GM19463 (cell line): ENCODE results near the gene SLC6A7.
A peak's percentile ranks its signal among the peaks of the same experiment; 100 is the strongest.

ENCODE experiments used
- ATAC-seq: cut with Tn5 transposase; IDR thresholded peaks from one replicate; pipeline ENCODE4 v1.9.1; 2021; ENCODE audit warnings: mild to moderate bottlenecking, moderate library complexity; ENCODE audit not compliant: unreplicated experiment

Gene SLC6A7

DNA sequence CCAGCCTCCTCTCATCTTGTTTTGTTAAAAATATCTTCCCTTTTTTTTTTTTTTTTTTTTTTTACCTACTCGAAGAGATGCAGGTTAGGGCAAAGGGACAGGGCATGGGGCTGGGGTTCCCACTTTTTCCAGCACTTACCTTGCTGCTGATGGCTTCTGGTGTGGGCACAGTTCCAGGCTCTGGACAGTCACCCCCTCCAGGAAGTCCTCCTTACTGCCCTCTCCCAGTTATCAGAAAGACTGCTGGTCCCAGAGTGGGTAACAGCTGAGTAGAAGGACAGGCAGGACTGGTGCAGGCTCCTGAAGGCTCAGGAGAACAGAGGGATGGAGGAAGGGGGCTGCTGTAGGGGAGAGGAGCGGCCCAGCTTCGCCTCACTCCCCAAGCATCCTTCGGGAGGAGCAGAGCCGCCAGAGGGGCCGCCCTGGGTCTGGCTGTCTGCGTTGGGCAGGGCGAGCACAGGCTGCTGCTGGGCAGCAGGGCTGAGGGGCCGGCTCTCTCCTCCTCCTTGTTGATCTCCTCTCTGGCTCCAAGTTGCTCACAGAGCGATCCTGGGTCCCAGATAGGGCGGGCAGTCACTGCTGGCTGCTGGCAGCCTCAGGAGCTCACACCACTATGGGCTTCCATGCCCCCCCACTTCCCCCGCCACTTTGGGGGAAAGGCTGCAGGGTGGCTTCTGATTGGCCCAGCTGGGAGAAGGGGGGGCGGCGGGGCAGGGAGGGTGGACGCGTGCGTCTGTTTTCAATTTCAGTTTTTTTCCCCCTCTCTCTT lies 34.4 kb upstream of the SLC6A7 start, which contains the start of gene PDGFRB:
Gene PDGFRB, minus strand, starts transcription at position 588 of the 769 bp plus-strand sequence. CDS start 18,798 bp downstream, outside the sequence.
- ATAC-seq, result peak; percentile 60

DNA sequence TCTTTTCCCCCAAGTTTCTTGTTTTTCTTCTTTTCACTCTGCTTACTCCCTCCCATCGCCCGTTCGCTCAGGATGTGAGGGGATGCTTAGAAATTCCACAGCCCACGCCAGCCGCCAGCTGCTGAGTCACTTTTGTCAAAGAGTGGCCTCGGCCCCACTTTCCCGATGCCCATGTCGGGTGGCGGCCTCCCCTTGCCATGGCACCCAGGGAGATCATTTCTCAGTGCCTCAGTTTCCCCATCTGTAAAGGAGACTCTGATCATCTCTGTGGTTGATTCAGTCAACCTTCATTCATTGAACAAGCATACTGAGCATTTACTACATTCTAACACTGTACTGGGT lies 33.9 kb upstream of the SLC6A7 start:
- ATAC-seq, result no peak

DNA sequence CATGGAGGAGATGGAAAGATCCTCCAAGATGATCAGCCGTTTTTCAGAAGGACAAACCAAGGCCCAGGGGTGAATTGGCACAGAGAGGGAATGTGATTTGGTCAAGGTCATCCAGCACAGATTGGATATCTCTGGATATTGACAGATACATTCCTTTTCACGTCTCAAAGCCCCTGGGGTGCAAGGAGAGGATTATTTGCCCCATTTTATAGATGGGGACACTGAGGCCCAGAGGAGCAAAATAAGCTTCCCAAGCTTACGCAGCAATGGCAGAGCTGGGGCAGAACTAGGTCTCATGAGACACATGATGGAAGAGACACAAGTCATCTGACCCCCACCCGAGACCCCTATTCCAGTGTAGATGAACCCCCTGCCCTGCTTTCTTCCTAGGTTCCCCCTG lies 33.3 kb upstream of the SLC6A7 start:
- ATAC-seq, result no peak

DNA sequence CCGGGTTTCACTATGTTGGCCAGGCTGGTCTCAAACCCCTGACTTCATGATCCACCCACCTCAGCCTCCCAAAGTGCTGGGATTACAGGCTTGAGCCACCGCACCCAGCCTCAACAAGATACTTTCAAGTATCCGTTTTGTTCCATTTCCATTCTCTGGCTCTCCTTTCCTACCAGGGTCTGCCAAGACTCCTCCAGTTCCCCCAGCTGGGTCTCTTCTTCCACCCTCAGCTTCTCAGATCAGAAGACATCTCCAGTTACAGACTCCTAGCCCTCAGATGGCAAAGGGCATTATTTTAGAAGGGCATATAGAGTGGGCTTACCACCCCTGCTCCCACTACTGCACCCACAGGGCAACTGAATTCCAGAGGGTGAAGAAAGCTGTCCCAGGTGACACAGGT lies 32.7 kb upstream of the SLC6A7 start:
- no peak for ATAC-seq

DNA sequence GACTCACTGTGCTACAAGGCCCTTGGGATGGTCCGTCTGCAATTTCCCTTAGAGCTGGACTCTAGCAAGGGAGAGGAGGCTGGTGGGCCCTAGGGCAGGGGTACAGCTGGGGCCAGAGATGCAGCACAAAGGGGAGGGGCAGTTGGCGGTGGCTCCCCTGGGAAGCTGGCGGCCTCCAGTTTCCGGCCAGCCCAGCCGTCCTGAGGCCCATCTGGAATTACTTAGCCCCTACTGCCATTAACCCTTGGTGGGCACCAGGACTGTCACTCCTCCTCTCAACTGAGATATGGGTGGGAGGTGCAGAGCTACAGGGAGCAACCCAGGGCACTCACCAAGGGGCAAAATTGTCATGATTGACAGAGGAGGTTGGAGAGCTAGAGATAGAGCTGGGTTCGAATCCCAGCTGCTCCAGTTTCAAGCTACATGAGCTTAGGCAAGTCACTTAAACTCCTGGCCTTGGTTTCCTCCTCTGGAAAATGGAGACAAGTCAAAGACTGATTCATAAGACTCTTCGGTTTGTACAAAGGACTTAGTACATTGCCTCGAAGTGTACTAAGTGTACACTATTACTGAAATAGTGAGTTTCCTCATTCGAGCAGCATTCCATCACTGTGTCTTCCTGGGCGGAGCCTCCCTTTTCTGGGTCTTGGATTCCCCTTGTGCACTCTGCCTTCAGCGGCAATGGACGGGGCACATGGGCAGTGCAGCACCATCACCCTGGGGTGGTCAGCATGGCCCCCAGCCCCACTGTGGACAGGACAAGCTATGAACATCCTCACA lies 31.5 kb upstream of the SLC6A7 start:
- ATAC-seq, result no peak

DNA sequence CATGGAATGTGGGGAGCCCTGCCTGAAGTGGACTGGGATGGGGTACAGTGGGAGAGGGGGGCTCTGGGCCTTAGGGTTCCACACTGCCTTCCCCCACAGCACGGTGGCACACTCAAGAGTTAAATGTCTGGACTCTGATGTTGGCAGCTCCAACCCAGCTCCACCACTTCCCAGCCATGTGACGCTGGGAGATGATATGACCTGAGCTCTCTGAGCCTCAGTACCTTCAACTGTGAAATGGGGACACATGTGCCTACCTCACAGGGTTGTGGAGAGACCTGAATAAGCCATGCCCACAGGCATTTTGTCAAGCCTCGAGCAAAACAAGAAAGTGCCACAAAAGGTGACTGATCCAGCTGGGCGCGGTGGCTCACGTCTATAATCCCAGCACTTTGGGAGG lies 30.8 kb upstream of the SLC6A7 start:
- ATAC-seq, result no peak

DNA sequence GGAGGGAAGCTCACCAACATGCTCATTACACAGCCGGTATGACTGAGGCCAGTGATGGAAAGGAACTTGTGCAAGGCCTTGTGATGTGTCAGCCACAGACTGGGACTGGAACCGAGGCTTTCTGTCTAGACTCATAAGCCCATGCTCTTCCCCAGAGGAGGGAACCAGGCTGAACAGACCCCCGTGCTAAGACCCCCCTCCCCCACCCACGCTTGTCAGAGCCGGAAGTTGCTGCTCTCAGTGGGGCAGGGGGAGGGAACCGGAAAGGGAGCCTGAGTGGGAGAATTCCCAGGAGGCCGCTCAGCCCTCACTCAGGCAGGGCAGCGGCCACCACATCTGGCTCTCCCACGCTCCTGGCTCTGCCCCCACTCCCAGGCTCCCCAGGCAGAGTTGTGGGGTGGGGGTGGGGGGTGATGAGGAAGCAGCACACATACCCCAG lies 30.1 kb upstream of the SLC6A7 start:
- no peak for ATAC-seq

DNA sequence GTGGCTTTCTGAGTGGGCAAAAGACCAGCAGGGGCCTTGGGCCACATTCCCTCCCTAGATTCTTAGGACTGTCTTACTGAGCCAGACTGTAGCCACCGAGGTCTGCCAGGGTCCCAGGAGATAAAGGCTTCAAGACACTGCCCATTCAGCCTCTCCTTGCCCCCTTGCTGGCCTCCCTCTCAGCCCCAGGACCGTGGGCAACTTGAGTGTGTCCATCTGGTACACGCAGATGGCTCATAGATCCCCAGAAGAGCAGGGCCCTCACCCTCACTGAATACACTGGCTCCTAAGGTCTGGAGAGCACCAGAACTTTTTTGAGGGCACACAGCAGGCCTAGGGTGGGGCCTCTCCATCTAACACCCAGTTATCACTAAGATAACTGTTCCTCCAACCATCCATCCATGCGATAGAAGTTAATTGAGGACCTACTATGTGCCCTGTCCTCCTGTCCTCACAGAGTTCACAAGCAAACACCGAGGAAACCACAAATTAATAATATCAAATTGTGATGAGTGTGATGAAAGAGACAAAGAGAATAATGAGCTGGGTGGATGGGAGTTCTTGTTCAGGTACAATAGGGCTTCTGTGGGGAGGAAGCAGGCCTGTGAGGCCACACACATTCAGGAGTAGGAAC lies 29.3 kb upstream of the SLC6A7 start:
- no peak for ATAC-seq

DNA sequence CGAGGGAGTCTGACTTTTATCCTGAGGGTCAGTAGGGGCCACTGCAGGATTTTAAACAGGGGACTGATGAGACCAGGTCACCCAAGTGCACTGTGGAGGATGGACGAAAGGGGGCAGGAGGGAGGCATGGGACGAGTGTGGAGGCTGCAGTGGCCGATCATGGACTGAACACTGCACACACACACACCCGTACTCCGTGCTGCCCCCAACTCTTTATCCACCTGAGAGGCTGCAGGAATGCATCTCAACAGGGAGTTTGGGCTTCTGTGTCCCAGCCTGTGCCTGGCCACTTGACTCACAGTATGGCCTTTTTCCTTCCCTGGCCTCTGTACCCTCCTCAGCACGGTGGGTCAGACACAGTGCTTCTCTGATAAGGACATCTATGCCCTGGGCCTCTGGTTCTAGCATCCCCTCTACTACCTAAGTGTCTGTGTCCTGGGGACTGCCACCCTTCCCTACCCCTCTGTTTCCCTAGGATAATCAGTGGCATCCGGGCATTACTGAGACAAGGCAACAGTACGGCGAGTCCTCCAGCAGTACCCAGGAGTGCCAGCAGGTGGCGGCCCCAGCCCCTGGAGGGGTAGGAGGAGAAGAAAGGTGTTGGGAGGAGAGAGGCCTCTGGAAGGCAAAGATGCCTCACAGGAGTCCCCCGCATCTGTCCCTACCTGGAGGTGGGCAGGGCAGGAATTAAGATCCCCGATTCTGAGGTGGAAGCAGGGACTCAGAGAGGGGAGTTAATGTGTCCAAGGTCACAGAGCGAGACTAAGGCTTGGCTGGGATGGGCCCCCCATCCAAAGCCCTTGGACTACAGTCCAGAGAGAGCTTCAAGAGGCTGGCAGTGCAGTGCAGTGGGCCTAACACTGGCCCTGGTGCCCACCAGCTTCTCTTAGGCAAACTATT lies 28.4 kb upstream of the SLC6A7 start:
- peak; percentile 86 for ATAC-seq

DNA sequence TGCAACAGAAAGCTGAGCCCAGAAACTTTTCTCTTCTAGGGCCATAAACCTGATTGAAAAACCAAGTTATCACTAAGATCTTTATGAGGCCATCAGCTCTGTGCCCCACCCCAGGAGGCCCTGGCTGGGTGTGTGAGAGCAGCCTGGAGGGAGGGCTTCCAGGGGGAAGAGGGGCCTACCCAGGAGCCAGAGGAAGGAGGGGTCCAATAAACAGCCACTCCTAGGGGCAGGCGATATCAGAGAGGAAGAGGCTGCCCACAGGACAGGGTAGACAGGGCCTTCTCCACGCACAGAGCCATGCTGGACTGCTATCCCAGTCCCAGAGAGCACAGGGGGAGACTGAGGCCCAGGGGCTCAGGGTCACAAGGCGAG lies 27.7 kb upstream of the SLC6A7 start:
- ATAC-seq, result no peak

DNA sequence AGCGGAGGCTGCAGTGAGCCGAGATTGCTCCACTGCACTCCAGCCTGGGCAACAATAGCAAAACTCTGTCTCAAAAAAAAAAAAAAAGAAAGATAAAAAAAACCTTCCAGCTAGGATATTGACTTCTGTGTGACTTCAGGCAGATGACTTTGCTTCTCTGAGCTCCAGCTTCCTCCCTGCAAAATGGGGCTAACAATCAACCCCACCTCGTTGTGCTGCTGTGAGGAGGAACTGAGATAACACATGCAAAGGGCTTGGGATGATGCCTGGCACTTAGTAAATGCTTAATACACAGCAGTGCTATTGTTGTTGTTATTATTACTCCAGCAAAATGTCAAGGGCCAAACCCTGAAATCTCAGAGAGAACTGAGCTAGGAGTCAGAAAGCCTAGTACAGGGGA lies 26.8 kb upstream of the SLC6A7 start:
- no peak for ATAC-seq

DNA sequence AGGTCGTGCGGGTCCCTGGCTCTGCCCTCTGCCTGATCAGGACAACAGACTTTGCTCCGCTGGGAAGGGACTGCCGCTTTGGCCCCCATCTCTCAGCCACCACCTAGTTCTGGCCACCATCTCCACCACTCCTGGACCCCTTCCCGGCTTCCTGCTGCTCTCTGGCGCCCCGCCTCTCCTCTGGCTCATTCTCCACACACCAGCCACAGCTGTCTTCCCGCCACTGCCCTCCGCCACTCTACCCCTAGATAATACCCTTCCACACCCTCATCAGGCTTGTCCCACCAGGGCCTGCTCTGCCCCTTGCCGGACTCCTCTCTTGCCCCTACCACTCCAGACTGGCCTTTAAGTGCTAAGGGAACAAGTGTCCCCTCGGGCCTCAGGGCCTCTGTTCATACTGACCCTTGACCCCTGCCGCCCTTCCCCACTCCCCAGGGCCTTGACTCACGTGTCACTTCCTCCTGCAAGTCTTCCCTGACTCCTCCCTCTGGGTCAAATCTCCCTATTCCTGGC lies 26.3 kb upstream of the SLC6A7 start:
- no peak for ATAC-seq

DNA sequence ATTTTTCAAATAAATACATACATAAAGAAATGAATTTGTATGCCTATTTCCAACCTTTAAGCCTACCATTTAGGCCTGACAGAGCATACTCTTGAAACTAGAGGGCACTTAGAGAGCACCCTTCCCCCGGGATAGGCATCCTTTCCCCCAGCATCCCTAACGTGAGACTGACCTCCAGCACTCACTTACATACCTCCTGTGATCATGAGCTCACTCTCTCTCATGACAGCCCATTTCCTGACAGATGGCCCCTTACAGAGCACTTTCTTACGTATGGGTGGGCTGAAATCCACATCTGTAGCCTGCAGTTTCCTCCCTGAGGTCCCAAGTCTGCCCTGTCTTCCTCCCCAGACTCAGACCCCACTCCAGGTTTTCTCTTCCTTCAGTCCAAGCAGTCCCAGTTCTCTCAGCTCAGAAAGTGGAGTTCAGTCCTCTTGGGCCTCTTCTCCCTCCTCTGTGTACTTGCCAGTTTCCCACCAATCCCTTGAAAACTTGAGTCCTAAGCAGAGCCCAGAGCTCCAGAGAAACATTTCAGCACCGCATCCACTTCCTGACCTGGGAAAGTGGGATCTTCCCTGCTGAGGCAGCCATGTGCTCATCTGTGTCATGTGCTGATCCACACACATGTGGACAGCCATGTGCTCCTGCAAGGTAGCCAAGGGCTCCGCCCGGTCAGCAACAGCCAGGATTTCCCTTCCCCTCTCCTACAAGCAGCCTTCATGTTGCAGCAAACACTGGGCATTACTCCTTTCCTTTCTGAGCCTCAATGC lies 25.5 kb upstream of the SLC6A7 start:
- no peak for ATAC-seq

DNA sequence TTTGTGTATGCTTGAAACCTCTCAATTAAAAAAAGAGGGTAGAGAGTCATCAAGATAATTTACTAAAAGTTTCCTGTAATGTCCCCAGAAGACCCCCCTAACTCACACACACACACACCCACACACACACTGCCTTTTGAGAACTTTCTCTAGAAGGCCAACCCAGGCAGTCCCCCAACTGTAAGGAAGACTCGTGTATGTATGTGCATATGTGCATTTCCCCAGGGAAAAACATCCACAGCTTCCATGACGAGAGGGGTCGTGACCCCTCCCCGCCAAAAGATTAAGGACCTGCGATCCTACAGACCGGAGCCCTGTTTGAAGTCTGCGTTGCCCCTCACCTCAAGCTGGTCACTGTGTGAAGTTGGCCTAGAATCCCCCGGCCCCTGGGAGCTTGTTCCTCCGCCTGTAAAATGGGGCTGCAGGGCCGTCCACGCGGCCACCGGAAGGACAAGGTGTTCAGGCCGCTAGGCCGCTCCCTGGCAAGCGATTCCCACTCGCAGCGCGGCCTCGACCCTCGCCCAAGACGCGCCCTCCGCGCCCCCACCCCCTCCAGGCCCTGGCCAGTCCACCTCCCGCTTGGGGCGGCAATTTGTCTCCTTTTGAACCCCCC lies 23.7 kb upstream of the SLC6A7 start:
- ATAC-seq, result no peak

DNA sequence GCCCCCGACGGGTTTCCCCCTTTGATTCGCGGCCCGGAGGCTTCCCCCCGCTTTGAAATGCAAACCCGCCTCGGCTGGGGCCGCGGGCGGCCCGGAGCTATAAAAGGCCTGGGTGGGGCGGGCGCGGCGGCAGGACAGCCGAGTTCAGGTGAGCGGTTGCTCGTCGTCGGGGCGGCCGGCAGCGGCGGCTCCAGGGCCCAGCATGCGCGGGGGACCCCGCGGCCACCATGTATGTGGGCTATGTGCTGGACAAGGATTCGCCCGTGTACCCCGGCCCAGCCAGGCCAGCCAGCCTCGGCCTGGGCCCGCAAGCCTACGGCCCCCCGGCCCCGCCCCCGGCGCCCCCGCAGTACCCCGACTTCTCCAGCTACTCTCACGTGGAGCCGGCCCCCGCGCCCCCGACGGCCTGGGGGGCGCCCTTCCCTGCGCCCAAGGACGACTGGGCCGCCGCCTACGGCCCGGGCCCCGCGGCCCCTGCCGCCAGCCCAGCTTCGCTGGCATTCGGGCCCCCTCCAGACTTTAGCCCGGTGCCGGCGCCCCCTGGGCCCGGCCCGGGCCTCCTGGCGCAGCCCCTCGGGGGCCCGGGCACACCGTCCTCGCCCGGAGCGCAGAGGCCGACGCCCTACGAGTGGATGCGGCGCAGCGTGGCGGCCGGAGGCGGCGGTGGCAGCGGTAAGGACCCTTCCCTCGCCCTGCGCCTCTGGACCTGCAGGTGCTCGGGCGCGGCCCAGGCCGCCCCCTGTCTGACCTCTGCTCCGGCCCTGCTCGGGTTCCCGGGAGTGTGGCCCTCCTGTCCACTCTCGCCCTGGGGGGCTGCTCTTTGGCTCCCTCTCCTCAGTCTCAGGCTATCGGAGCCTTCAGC lies 23.0 kb upstream of the SLC6A7 start, which contains the start of gene CDX1:
Gene CDX1, plus strand, starts transcription at position 129 of the 862 bp plus-strand sequence. Its CDS starts 99 bp downstream, at position 228.
- no peak for ATAC-seq

DNA sequence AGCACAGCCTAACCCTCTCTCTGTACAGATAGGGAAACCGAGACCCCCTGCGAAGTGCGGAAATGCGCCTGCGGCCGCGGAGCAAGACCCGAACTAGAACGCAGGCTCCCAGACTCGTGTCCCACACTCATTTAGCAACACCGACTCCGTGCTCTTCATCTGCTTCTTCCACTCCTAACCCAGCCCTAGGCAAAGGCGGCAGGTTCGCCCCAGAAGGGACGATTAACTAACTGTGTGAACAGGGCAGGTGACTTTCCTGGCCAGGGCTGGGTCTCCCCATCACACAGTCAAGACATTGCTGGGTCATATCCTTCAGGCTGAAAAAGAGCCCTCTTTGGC lies 22.4 kb upstream of the SLC6A7 start:
- ATAC-seq, result no peak

DNA sequence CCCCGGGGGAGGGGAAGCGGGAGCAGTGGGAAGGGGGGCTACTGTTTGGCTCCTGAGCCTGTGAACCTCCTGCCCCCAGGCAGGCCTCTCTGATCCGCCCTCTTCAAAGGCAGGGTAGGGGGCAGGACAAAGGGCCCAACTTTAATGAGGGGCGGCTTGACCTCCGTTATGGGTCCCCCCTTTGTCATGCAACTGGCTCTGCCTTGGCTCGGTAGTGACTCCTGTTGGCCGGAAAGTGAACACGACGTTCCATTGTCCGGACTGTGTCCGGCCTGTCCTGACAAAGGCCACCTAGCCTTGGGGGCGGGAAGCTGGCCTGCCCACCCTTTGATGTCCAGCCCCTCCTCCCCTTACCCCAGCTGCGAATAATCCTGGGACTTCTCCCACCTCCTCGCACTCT lies 22.0 kb upstream of the SLC6A7 start:
- ATAC-seq, result no peak

DNA sequence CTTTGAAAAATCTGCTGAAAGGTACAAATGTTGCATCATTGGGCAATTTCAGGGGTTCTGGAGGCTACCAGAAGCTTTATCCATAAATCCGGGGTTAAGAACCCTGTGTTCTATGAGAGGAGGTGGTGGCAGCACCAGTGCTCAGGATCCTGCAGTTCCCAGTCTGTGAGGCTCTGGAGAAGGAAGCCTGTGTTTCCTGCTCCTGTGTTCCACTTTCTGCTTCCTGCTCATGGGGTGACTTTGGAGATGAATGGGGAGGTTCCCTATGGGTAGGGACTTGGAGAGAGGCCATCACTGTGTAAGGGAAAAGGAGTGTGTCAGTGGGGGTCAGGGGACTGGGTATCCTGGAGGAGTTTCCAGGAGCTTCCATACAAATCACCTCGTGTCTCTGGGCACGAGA lies 21.0 kb upstream of the SLC6A7 start:
- ATAC-seq, result no peak

DNA sequence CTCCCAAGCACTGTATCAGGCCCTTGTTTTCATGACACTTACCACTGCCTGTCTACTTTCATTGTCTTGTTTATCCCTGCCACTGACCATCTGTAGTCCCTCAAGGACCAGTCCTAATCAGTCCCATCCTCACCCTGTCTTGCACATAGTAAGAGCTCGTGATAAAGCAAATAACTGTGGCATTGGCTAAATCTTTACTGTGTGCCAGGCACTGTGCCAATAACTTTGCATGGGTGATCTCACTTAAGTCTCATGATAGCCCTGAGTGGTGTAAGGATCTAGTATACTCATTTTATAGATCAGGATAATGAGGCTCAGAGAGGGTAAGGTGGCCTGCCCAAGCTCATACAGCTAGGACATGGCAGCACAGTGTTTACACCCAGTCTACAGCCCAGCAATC lies 17.7 kb upstream of the SLC6A7 start:
- no peak for ATAC-seq
